Hepatocyte (in vitro differentiated cells): ENCODE results near the gene PDE4DIP.
"Not testable (repeated sequence)": the region's sequence is repeated elsewhere in the genome, so short reads cannot be mapped to it uniquely, and the experiment has no call there.

Experiments used
- EZH2 ChIP-seq: fragments of 200-600 bp; sonication (generic); IDR thresholded peaks from 2 replicates; pipeline ENCODE4 v1.6.1; 2016; ENCODE audit warnings: antibody characterized with exemption, mild to moderate bottlenecking, borderline replicate concordance
- TF ChIP-seq, protein P1 (sequence below): fragments of 200-600 bp; sonication (generic); IDR thresholded peaks from 2 replicates; pipeline ENCODE4 v1.5.1; 2016; ENCODE audit warnings: antibody characterized with exemption, mild to moderate bottlenecking; ENCODE audit not compliant: poor library complexity

DNA sequence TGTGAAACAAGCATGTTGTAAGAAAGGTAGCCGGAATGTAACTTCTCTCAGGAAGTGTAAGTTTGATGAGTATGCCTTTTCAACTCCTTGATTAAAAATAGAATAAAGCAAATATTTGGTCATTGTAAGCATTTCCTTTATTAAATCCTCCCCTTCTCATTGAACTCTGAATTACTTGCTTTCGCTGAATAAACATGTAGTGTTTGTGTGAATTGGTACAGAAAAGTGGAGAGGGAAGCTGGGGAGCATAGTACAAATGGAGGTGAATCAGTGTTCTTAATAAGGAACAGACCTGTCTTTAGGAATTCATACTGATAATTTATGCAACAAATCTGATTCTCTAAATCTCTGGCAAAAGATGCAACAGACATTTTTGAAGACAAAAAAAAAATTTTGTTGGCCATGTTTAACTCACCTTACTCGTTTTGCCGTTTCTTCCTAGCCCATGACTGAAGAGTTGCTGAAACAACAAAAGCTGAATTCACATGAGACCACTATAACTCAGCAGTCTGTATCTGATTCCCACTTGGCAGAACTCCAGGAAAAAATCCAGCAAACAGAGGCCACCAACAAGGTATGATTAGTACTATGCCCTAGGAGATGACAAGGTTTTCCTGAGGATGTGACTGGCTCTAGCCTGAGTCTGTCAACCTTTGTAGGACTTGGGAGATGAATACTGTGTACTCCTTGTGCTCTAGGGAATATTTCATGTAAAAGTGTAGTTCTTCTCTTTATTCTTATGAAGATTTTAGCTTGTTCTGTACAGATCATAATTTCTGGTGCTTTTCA lies 116.2 kb downstream of the PDE4DIP start:
- TF ChIP-seq, protein P1, sequence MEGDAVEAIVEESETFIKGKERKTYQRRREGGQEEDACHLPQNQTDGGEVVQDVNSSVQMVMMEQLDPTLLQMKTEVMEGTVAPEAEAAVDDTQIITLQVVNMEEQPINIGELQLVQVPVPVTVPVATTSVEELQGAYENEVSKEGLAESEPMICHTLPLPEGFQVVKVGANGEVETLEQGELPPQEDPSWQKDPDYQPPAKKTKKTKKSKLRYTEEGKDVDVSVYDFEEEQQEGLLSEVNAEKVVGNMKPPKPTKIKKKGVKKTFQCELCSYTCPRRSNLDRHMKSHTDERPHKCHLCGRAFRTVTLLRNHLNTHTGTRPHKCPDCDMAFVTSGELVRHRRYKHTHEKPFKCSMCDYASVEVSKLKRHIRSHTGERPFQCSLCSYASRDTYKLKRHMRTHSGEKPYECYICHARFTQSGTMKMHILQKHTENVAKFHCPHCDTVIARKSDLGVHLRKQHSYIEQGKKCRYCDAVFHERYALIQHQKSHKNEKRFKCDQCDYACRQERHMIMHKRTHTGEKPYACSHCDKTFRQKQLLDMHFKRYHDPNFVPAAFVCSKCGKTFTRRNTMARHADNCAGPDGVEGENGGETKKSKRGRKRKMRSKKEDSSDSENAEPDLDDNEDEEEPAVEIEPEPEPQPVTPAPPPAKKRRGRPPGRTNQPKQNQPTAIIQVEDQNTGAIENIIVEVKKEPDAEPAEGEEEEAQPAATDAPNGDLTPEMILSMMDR = not testable (repeated sequence)
- TF ChIP-seq EZH2 = not testable (repeated sequence)
